Adrenal gland (tissue), 5 donors: ENCODE data around the gene GALNT16.

ENCODE experiments used
- POLR2A ChIP-seq, 2 donors: fragments of 450-650 bp; IDR thresholded peaks; one replicate each; pipeline ENCODE4 v1.6.1; 2017; ENCODE audit warnings: antibody characterized with exemption in 2 of 2, mild to moderate bottlenecking in 2 of 2, moderate library complexity in 1 of 2
- TF ChIP-seq, protein P1 (sequence below), 6 experiments: fragments of 450-650 bp in 4 of 6; fragments of 200-600 bp in 2 of 6; sonication (generic) in 1 of 6; IDR thresholded peaks; 1 replicate in 5 of 6; 2 replicates in 1 of 6; pipeline versions ENCODE4 v1.5.1 to v1.8.0; 2016 to 2021; ENCODE audit warnings: antibody characterized with exemption in 6 of 6, mild to moderate bottlenecking in 2 of 6, moderate library complexity in 1 of 6
- donor health status: DM: no; HTN: no; CAD: no.

DNA sequence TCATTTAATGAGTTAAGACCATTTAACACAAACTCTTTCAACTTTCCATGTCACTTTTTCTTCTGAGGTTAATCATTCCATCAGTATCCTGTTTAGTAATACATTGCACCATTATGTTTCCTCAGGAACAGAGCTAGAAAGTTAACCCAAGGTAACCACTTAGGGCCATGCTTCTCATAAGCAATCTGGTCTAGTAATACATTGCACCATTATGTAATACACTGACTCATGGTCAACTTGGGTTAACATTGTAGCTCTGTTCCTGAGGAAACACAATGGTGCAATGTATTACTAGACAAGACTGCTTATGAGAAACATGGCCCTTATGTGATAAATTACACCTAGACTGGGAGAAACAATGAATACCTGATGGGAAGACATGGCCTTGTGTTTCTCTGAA, 116.5 kb downstream of the GALNT16 start:
- TF ChIP-seq, protein P1, sequence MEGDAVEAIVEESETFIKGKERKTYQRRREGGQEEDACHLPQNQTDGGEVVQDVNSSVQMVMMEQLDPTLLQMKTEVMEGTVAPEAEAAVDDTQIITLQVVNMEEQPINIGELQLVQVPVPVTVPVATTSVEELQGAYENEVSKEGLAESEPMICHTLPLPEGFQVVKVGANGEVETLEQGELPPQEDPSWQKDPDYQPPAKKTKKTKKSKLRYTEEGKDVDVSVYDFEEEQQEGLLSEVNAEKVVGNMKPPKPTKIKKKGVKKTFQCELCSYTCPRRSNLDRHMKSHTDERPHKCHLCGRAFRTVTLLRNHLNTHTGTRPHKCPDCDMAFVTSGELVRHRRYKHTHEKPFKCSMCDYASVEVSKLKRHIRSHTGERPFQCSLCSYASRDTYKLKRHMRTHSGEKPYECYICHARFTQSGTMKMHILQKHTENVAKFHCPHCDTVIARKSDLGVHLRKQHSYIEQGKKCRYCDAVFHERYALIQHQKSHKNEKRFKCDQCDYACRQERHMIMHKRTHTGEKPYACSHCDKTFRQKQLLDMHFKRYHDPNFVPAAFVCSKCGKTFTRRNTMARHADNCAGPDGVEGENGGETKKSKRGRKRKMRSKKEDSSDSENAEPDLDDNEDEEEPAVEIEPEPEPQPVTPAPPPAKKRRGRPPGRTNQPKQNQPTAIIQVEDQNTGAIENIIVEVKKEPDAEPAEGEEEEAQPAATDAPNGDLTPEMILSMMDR (IDR thresholded peaks at IDR 0.05), result no peak
- no peak for TF ChIP-seq POLR2A (IDR thresholded peaks at IDR 0.05)
